GM23248 (cell line): ENCODE results near the gene THAP2.

Source experiments
- EZH2 ChIP-seq: fragments of 200-600 bp; sonication (generic); IDR thresholded peaks from 2 replicates; pipeline ENCODE4 v1.6.1; 2018; ENCODE audit warnings: antibody characterized with exemption, mild to moderate bottlenecking; ENCODE audit not compliant: insufficient read depth, poor library complexity, severe bottlenecking
- EZH2phosphoT487 ChIP-seq: fragments of 200-600 bp; sonication (generic); IDR thresholded peaks from 2 replicates; pipeline ENCODE4 v1.6.1; 2018; ENCODE audit warnings: antibody characterized with exemption, moderate library complexity, mild to moderate bottlenecking, low read depth; ENCODE audit not compliant: insufficient read depth

DNA sequence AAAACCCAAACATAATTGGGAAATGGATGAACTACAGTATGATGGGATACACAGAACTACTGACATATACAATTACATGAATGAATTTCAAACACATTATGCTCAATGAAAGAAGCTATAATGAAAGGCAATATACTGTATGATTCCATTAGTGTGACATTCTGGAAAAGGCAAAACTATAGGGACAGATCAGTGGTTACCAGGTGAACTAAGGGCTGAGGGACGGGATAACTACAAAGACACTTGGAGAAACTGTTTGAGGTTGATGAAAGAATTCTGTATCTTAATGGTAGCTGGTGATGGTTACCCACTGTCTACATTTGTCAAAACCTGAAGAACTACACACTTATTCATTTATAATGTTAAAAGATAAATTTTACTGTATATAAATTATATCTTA lies 8.2 kb upstream of the THAP2 start:
- TF ChIP-seq EZH2 (no peak), EZH2phosphoT487 (no peak)
